NB4 (cell line): ENCODE data around the gene NLRX1.

Experiments
- POLR2A ChIP-seq: IDR thresholded peaks from 2 replicates; pipeline ENCODE4 v1.6.1; 2011; ENCODE audit warnings: mild to moderate bottlenecking; ENCODE audit not compliant: insufficient read length; ENCODE audit errors: extremely low read depth
- TF ChIP-seq, protein P1 (sequence below): IDR thresholded peaks from one replicate; pipeline ENCODE4 v1.5.1; 2012; ENCODE audit warnings: low read depth, low read length

DNA sequence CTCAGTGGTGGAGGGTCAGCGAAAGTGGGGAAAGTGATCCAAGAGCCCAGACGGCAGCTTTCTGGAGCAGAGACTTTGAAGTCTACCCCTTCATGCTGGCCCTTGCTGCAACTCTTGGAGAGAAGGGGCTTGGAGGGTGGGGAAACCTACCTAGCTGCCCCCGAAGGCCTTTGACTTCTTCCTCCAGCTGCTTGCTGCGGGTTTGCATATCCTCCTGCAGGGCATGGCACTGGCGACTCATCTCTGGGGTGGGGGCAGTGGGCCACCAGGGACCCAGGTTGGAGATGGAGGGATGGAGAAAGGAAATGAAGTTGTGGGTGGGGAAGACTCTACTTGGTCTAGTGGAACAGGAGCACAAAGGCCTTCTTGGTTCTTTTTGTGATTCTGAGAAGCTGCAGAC is 24.5 kb downstream of the NLRX1 start:
- TF ChIP-seq, protein P1, sequence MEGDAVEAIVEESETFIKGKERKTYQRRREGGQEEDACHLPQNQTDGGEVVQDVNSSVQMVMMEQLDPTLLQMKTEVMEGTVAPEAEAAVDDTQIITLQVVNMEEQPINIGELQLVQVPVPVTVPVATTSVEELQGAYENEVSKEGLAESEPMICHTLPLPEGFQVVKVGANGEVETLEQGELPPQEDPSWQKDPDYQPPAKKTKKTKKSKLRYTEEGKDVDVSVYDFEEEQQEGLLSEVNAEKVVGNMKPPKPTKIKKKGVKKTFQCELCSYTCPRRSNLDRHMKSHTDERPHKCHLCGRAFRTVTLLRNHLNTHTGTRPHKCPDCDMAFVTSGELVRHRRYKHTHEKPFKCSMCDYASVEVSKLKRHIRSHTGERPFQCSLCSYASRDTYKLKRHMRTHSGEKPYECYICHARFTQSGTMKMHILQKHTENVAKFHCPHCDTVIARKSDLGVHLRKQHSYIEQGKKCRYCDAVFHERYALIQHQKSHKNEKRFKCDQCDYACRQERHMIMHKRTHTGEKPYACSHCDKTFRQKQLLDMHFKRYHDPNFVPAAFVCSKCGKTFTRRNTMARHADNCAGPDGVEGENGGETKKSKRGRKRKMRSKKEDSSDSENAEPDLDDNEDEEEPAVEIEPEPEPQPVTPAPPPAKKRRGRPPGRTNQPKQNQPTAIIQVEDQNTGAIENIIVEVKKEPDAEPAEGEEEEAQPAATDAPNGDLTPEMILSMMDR: no peak
- no peak for TF ChIP-seq POLR2A
